HUES64 (cell line): ENCODE measurements around the gene SLC27A4.

Source experiments
- H3K27ac ChIP-seq: 2 replicates; pipeline ENCODE4 v1.7.0; 2013; ENCODE audit warnings: low read depth, low read length, inconsistent platforms
- H3K27me3 ChIP-seq: 2 replicates; pipeline ENCODE4 v1.6.1; 2013; ENCODE audit warnings: mild to moderate bottlenecking, low read length; ENCODE audit not compliant: insufficient read depth
- H3K36me3 ChIP-seq: 2 replicates; pipeline ENCODE4 v1.6.1; 2013; ENCODE audit warnings: mild to moderate bottlenecking, low read length; ENCODE audit not compliant: insufficient read depth
- H3K4me1 ChIP-seq: 2 replicates; pipeline ENCODE4 v1.6.1; 2013; ENCODE audit warnings: mild to moderate bottlenecking, low read length, moderate library complexity; ENCODE audit not compliant: insufficient read depth
- H3K4me3 ChIP-seq: 2 replicates; pipeline ENCODE4 v1.5.1; 2013; ENCODE audit warnings: mild to moderate bottlenecking, low read length, moderate library complexity
- H3K9ac ChIP-seq: 2 replicates; pipeline ENCODE4 v1.6.1; 2013; ENCODE audit warnings: mild to moderate bottlenecking, low read depth, low read length
- H3K9me3 ChIP-seq: 2 replicates; pipeline ENCODE4 v1.6.1; 2013; ENCODE audit warnings: low read depth, low read length; ENCODE audit not compliant: insufficient read depth
- WGBS: fragments of 150-250, 120-280 bp; methylation state at CpG from one replicate; pipeline ENCODE4 v1.1.7; 2013; ENCODE audit warnings: missing lambda C conversion rate; 5-methylcytosine and 5-hydroxymethylcytosine counted together

Gene SLC27A4

DNA sequence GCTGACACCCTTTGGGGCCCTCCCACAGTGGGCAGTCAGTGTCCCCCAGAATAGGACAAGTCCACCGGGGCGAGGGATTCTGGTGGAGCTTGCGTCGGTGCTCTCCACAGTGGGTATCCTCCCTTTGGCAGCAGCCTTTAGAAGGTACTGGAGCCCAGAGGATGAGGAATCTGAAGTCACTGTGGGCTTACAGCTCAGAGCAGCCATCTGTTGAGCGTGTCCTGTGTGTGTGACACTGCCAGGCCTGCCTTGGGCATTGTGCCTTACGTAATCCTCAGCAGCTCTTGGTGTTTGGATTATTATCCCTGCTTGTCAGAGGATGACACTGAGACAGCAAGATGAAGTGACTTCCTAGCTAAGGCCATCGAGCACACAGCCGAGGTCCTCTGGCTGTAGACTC, 43.5 kb downstream of the SLC27A4 start:
- Histone ChIP-seq H3K36me3 (peaks cover 23% of the 10 kb centered on the region), H3K4me3 (peak overlapping the region; percentile 31; the same call in 1 of the 2 replicates), H3K9ac (0 out of 2 replicates have a peak overlapping the region, but pooled peaks have one; percentile 1), H3K27ac (peak overlapping the region; percentile 53; the same call in 1 of the 2 replicates), H3K27me3 (peaks cover 78% of the 10 kb centered on the region), H3K9me3 (no peaks in the 10 kb centered on the region), H3K4me1 (peaks cover 45% of the 10 kb centered on the region)
- WGBS = 57% methylated on average over 8 of the region's 8 CpGs

DNA sequence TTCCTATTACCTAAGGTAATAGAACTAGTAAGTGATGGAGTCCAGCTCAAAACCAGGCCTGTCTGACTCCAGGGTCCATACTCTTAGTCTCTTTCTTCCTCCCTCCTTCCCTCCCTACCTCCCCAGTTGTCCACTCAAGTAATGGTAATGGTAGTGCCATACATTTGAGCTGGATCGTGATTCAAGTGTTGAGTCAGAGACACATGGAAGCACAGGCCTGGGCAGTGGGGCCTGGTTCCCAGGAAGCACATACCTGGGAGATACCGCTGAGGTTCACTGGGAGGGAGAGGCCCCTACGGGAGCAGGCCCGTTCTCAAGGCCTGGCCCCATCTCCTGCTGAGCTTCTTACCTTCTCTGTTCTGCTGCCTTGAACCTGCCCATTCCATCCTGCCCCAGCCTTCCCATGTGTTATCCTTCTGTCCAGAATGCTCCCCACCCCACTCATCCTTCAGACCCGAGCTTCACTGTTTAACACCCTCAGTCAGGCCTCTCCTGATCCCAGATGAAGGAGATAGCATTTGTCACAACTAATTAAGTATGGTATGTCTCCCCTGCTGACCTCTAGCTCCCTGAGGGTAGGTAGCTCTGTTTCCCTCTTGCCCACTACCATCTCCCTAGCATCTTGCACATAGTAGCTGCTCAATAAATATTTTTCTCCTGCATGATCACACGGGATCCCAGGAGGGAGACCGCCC, 44.6 kb downstream of the SLC27A4 start:
- H3K36me3 ChIP-seq = peaks cover 22% of the 10 kb centered on the region
- no peaks in the 10 kb centered on the region for H3K9me3 ChIP-seq
- 59% methylated on average over 5 of the region's 7 CpGs for WGBS
- H3K9ac ChIP-seq = no peak overlapping the region
- no peak overlapping the region for H3K4me3 ChIP-seq
- peaks cover 49% of the 10 kb centered on the region for H3K4me1 ChIP-seq
- H3K27ac ChIP-seq = no peak overlapping the region
- H3K27me3 ChIP-seq = peaks cover 90% of the 10 kb centered on the region

DNA sequence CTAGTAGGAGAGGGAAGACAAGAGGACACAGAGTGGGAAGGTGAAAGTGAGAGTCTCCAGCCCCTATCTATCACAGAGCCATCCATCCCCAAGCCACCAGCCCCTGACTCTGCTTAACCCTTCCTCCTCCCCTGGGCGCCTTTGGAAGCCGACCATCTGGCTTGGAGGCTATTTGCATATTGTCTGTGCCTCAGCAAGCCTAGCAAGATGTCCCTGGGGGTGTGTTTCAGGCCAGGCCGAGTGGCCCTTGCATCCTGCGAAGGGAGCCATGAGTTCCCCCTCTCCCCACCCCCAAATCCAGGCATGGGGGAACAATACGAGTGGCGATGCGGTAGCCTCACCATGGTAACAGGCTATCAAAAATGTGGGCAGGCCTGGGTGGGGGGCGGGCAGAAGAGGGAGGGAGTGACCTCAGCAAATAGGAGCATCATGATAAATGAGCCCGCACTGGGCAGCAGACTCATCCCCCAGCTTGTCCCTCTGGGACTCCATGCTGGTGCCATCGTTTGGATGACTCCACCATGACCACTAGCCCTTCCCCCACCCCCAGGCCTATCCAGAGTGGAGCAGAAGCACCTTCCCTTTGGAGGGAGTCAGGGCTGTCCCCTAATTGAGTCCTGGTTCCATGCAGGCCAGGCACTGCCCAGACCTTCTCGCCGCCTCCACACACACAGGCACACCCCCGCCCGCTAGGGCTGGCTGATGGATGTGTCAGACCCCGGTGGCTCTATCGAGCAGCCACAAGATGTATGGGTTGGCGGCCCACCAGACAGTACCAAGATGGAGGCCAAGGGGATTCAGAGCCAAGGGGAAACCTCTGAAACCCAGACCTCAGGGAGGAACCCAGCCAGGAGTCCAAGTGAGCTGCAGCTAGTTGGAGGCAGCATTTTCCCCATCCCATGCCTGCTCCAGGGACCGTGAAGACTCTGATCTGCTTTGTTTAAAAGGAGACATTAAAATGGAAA, 45.5 kb downstream of the SLC27A4 start:
- no peaks in the 10 kb centered on the region for H3K9me3 ChIP-seq
- WGBS = 62% methylated on average over 18 of the region's 18 CpGs
- peaks cover 98% of the 10 kb centered on the region for H3K27me3 ChIP-seq
- no peak overlapping the region for H3K4me3 ChIP-seq
- no peak overlapping the region for H3K9ac ChIP-seq
- peaks cover 18% of the 10 kb centered on the region for H3K36me3 ChIP-seq
- no peak overlapping the region for H3K27ac ChIP-seq
- H3K4me1 ChIP-seq = peaks cover 56% of the 10 kb centered on the region

DNA sequence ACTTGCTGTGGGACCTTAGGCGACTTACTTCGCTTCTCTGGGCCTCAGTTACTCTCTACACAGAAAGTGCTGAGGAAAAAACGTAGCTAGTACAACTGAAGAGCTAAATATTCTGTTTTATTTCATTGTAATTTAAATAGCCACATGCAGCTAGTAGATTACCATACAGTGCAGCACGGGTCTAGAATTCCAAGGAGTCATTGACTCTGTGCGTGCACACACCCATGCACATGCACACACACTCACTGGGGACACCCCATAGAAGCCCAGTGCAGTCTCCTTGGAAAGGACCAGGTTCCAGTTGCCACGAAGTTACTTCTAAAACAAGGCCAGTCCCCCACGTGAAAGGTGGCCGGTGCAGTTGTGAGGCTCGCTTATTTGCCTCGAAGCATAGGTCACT, 47.8 kb downstream of the SLC27A4 start:
- Histone ChIP-seq H3K4me3 (no peak overlapping the region), H3K36me3 (peaks cover 18% of the 10 kb centered on the region), H3K9me3 (no peaks in the 10 kb centered on the region), H3K27me3 (peaks cover 100% of the 10 kb centered on the region), H3K27ac (no peak overlapping the region), H3K4me1 (peaks cover 50% of the 10 kb centered on the region), H3K9ac (no peak overlapping the region)
- WGBS = 93% methylated on average over 9 of the region's 10 CpGs

DNA sequence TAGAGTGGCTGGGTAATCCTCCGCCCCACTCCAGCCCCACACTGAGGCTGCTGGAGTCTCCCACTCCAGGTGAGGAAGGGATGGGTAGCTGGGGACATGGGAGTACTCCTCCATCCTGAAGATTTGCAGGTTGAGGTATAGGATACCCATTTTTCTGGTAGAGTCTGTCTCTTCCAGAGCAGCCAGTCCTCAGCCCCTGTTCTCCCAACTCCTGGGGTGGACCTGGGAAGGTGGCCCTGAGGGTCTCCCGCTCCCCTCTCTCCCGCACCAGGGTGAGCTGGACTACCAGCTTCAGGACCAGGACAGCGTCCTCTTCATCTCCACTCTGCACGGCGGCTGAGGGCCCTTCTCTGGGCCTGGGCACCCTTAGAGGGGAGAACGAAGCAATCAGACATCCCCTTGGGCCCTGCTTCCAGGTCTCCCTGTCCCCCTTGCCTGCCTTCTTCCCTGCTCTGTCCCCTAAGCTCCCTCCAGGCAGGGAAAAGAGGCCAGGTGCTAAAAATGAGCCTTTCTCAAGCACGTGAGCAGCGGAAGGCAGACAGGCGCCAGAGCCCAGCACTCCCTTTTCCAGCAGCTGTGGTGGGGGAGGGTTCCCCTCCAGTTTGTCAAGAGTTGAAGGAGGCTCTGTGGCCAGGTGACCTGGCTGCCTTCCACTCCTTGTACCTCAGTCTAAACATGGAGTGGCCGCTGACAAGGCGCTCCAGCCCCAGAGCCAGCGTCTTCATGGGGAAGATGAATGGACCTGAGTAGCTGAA, 49.2 kb downstream of the SLC27A4 start:
- no peak overlapping the region for H3K4me3 ChIP-seq
- H3K27ac ChIP-seq = no peak overlapping the region
- 70% methylated on average over 13 of the region's 13 CpGs for WGBS
- no peak overlapping the region for H3K9ac ChIP-seq
- H3K4me1 ChIP-seq = peaks cover 47% of the 10 kb centered on the region
- H3K36me3 ChIP-seq = peaks cover 18% of the 10 kb centered on the region
- H3K27me3 ChIP-seq = peaks cover 100% of the 10 kb centered on the region
- H3K9me3 ChIP-seq = no peaks in the 10 kb centered on the region

DNA sequence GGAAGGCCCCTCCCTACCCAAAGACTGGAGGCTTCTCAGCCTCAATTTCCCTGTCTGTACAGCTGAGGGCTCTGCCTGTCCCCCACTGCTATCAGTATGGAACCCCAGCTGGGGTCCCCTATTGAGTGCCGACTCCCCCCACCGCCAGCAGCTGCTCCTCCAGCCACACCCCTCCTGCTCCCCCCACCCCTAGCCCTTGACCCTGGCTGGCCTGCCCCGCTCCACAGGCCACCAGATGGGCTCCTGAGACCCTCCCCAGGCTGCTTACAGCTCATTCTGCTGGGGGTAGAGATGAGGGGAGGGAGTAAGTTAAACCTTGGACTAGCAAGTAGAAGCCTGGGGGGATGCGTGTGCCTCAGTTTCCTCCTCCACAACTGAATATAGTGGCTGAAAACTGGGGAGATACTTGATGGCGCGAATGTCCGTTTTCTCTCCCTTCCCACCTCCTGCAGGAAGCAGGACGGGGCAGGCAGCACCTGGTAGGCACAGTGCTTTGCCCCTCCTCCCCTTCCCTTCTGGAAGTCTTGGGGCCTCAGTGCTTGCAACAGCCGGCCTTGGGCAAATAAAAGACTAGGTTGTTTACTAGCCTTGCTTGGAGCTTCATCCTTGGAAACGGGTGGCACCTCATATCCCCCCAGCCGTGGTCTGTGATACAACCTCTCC, 50.0 kb downstream of the SLC27A4 start:
- Histone ChIP-seq H3K27me3 (peaks cover 100% of the 10 kb centered on the region), H3K4me1 (peaks cover 40% of the 10 kb centered on the region), H3K9ac (no peak overlapping the region), H3K36me3 (peaks cover 18% of the 10 kb centered on the region), H3K4me3 (no peak overlapping the region), H3K27ac (no peak overlapping the region), H3K9me3 (no peaks in the 10 kb centered on the region)
- 72% methylated on average over 11 of the region's 11 CpGs for WGBS

DNA sequence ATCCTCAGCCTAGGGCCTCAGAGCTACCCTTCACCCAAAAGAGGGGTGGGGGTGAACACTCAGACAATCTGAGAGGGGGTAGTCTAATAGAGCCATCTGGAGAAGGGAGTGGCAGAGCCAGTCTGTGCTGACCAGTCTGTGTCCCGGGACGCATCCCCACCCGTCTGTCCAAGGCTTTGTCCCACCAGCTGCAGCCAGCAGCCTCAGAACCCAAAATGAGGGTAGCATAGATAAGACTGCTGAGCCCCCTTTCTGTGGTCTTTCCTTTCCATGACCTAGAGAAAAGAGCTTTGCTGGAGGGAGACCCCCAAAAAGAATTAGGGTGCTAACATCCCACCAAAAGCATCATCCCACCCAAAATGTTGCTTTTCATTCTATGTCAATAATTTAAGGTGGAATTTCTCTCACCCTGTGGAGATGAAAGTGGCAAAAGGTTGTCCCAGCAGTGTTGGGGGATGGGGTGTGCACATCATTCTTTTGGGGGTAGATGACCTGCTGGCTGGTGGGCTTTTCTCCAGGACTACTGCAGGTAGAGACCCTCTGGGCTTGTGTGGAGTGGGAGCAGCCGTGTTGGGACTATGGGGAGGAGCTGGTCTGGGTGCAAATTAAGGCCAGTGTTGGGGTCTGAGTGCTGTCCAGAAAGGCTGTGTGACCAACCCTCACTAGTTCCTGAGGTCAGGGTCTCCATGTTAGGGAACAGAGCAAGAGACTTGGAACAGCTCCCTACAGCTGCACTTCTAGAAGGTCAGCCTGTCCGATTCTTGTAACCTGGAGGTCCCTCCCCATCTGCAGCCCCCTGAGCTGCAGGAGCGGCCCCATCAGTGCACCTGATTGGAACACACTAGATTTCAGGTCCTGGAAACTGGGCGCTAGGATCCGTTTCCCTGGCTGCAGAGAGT, 50.7 kb downstream of the SLC27A4 start:
- Histone ChIP-seq H3K27me3 (peaks cover 100% of the 10 kb centered on the region), H3K4me3 (peak overlapping the region; percentile 51; the same call in 1 of the 2 replicates), H3K4me1 (peaks cover 33% of the 10 kb centered on the region), H3K36me3 (peaks cover 18% of the 10 kb centered on the region), H3K27ac (no peak overlapping the region), H3K9ac (no peak overlapping the region), H3K9me3 (no peaks in the 10 kb centered on the region)
- WGBS = 77% methylated on average over 7 of the region's 8 CpGs

DNA sequence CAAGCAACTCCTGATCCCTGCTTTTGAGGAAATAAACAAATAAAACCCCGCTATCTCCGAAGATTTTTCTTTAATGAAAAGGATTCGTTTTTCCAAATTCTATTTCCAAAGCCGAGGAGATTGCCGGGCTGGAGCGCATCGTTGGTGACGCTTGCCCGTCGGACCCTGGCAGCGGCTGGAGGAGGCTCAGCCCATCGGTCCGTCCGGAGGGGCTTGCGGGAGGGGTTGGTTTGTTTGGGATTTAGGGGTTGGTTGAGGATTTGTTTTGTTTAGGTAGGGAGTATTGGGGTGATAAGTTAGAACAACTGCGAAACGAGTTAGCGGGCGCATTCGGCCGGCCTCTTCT, 51.6 kb downstream of the SLC27A4 start:
- peak overlapping the region; percentile 51; the same call in 1 of the 2 replicates for H3K4me3 ChIP-seq
- no peak overlapping the region for H3K9ac ChIP-seq
- H3K27ac ChIP-seq = no peak overlapping the region
- H3K4me1 ChIP-seq = peaks cover 35% of the 10 kb centered on the region
- H3K27me3 ChIP-seq = peaks cover 100% of the 10 kb centered on the region
- WGBS = 5% methylated on average over 21 of the region's 21 CpGs
- H3K9me3 ChIP-seq = no peaks in the 10 kb centered on the region
- H3K36me3 ChIP-seq = peaks cover 18% of the 10 kb centered on the region

DNA sequence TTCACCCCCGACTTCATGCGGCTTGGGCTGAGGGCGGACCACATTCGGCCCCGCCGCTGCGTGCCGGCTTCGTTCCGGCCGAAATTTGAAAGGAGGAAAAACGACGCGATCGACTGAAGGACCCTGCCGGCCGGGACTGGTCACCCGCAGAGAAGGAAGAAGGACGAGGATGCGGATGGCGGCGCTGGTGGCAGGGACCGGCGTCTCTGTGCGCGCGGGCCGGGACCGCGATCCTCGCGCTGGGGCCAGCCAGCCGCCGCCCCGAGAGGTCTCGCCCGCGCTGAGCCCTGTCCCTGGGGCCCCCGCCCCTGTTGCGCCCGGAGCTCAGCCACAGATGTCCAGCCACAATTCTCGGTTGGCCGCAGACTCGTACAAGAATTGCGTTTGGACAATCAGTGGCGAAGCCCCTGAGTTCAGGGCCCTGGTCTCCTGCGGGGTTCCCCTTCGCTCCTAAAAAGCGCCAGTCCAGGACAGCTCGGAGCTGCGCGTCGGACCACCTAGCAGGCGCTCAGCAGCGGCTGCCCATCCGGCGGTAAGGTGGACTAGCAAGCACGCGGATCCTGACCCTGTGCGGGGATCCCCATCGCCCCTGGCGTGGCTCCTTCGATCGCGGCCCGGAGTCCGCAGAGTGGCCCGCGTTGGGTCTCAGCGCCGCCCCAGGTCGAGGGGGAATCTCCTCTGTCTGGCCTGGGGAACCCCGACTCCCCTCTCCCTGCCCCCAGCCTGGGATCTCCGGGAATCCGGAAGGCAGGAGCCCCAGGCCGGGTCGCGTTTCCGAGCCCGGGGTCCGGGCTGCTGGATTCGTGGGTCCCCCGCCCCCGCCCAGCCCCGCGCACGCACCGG, 52.2 kb downstream of the SLC27A4 start:
- Histone ChIP-seq H3K9me3 (no peaks in the 10 kb centered on the region), H3K36me3 (peaks cover 15% of the 10 kb centered on the region), H3K9ac (peak overlapping the region; percentile 53; the same call in 1 of the 2 replicates), H3K27me3 (peaks cover 100% of the 10 kb centered on the region), H3K4me3 (peak overlapping the region; percentile 51), H3K4me1 (peaks cover 38% of the 10 kb centered on the region), H3K27ac (peak overlapping the region; percentile 58; the same call in 1 of the 2 replicates)
- under 1% methylated on average over 88 of the region's 88 CpGs for WGBS
